ENCODE data around the gene DPYD. TPM values are rescaled to one million over a fixed set of nuclear protein-coding genes. Genes with fewer than 3 reads are reported as not detected.

Gene DPYD
- polyA plus RNA-seq, 1 donor = 32.5 TPM

DNA sequence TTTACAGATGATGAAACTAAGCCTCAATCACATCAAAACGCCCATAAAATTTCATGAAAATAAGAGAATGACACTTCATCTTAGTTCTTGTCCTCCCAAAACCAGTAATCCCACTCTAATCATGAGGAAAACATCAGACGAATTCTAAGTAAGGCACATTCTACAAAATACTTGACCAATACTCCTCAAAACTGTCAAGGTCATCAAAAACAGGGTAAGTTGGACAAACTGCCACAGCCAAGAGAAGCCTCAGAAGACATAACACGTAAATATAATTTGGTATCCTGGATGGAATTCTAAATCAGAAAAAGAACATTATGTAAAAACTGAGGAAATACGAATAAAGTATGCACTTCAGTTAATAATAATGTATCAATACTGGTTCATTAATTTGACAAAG lies 128.2 kb downstream of the DPYD start:
- WGBS (ENCODE audit: insufficient coverage, low lambda C conversion rate) = 100% methylated on average over 2 of the region's 4 CpGs
- no peaks in the 10 kb centered on the region for H3K27me3 ChIP-seq (ENCODE audit: control insufficient read depth, insufficient read depth, low read length)
- H3K4me3 ChIP-seq (ENCODE audit: low read length) = no peak overlapping the region
- H3K9me3 ChIP-seq (ENCODE audit: control insufficient read depth, low read depth, low read length) = no peaks in the 10 kb centered on the region
- H3K27ac ChIP-seq (ENCODE audit: low read length) = no peak overlapping the region
- H3K4me1 ChIP-seq (ENCODE audit: control insufficient read depth, insufficient read depth, low read length) = peaks cover 5% of the 10 kb centered on the region
- H3K36me3 ChIP-seq (ENCODE audit: control insufficient read depth, insufficient read depth, low read length) = no peaks in the 10 kb centered on the region
- no peak for DNase-seq

DNA sequence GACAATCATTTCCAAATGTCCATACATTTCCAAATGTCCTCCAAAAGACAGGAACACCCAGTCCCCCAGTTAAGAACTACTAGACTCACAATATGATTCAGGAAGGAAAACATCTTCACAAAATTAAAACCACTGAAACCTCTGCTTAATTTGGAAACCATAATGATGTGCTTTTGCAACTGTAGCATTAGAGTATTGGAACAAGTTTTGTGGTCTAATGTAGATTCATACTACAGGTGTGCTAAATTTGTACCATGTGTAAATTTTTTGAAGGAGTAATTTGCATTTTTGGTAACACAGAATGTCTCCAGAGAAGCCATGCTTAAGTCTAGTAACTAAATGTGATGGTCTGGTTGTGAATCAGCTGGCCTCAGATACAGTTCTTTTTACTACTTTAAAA lies 129.6 kb downstream of the DPYD start:
- Histone ChIP-seq H3K4me1 (ENCODE audit: control insufficient read depth, insufficient read depth, low read length) (no peaks in the 10 kb centered on the region), H3K27me3 (ENCODE audit: control insufficient read depth, insufficient read depth, low read length) (no peaks in the 10 kb centered on the region), H3K27ac (ENCODE audit: low read length) (no peak overlapping the region), H3K4me3 (ENCODE audit: low read length) (no peak overlapping the region), H3K36me3 (ENCODE audit: control insufficient read depth, insufficient read depth, low read length) (no peaks in the 10 kb centered on the region), H3K9me3 (ENCODE audit: control insufficient read depth, low read depth, low read length) (no peaks in the 10 kb centered on the region)
- DNase-seq = no peak

GRCh38 chr1:97787231-97787630 lies 133.6 kb downstream of the DPYD start:
- Histone ChIP-seq H3K9me3 (ENCODE audit: control insufficient read depth, low read depth, low read length) (no peaks in the 10 kb centered on the region), H3K27ac (ENCODE audit: low read length) (no peak overlapping the region), H3K4me1 (ENCODE audit: control insufficient read depth, insufficient read depth, low read length) (no peaks in the 10 kb centered on the region), H3K36me3 (ENCODE audit: control insufficient read depth, insufficient read depth, low read length) (no peaks in the 10 kb centered on the region), H3K4me3 (ENCODE audit: low read length) (no peak overlapping the region), H3K27me3 (ENCODE audit: control insufficient read depth, insufficient read depth, low read length) (no peaks in the 10 kb centered on the region)
- DNase-seq = no peak
- WGBS (ENCODE audit: insufficient coverage, low lambda C conversion rate) = 86% methylated on average over 2 of the region's 2 CpGs

DNA sequence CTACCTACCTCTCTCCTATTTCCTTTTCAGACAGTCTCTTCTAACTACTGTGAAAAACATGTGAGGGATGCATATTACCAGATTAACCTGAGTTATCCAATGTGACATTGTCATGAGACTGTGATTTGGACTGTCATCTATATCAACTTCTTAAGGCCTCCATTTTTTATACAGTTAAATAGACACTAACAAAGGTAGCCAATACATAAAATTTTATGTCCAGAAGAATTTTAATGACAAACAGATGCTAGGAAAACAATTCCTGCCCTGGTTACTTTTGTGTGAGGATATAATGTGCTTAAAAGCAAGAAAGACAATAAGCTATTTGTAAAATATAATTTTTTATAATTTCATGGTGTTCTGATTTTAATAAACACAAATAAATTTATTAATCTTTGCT lies 136.2 kb downstream of the DPYD start:
- no peak for DNase-seq
- Histone ChIP-seq H3K36me3 (ENCODE audit: control insufficient read depth, insufficient read depth, low read length) (no peaks in the 10 kb centered on the region), H3K4me1 (ENCODE audit: control insufficient read depth, insufficient read depth, low read length) (no peaks in the 10 kb centered on the region), H3K27ac (ENCODE audit: low read length) (no peak overlapping the region), H3K27me3 (ENCODE audit: control insufficient read depth, insufficient read depth, low read length) (no peaks in the 10 kb centered on the region), H3K9me3 (ENCODE audit: control insufficient read depth, low read depth, low read length) (no peaks in the 10 kb centered on the region), H3K4me3 (ENCODE audit: low read length) (no peak overlapping the region)

GRCh38 chr1:97783751-97784150 lies 137.1 kb downstream of the DPYD start:
- peak in 1 of 2 donors; percentile 2 for DNase-seq
- Histone ChIP-seq H3K4me3 (ENCODE audit: low read length) (no peak overlapping the region), H3K36me3 (ENCODE audit: control insufficient read depth, insufficient read depth, low read length) (no peaks in the 10 kb centered on the region), H3K9me3 (ENCODE audit: control insufficient read depth, low read depth, low read length) (no peaks in the 10 kb centered on the region), H3K27ac (ENCODE audit: low read length) (no peak overlapping the region), H3K4me1 (ENCODE audit: control insufficient read depth, insufficient read depth, low read length) (no peaks in the 10 kb centered on the region), H3K27me3 (ENCODE audit: control insufficient read depth, insufficient read depth, low read length) (no peaks in the 10 kb centered on the region)
- WGBS (ENCODE audit: insufficient coverage, low lambda C conversion rate) = 100% methylated on average over 2 of the region's 2 CpGs

DNA sequence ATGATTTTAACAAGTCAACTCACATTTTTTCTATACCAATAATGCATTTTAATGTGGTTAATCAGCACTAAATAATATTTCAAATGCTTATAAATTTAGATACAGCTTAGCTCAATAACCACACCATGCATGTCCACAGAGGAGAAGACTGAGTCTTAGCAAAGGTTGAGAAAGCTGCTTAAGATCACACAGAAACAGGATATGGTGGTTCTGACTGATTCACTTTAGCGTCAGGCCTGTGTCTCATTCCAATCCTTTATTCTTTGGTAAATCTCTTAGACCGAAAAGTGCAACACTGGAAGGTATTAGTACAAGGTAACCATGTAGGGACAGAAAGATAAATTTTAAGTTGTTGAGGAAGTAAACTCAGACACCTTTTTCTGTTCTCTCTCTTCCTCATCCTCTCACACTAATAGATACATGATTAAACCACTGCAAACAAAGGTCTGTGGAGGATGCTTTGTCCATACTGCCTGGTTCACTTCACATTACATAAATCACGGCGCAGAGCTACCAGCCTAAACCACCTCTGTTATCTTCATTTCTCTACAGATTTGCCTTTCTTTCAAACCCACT lies 139.0 kb downstream of the DPYD start:
- 95% methylated on average over 3 of the region's 4 CpGs for WGBS (ENCODE audit: insufficient coverage, low lambda C conversion rate)
- no peak overlapping the region for H3K27ac ChIP-seq (ENCODE audit: low read length)

GRCh38 chr1:97780884-97781283 lies 139.9 kb downstream of the DPYD start:
- Histone ChIP-seq H3K9me3 (ENCODE audit: control insufficient read depth, low read depth, low read length) (no peaks in the 10 kb centered on the region), H3K4me3 (ENCODE audit: low read length) (no peak overlapping the region), H3K4me1 (ENCODE audit: control insufficient read depth, insufficient read depth, low read length) (no peaks in the 10 kb centered on the region), H3K27me3 (ENCODE audit: control insufficient read depth, insufficient read depth, low read length) (no peaks in the 10 kb centered on the region), H3K36me3 (ENCODE audit: control insufficient read depth, insufficient read depth, low read length) (no peaks in the 10 kb centered on the region), H3K27ac (ENCODE audit: low read length) (no peak overlapping the region)
- 100% methylated on average over 1 of the region's 2 CpGs for WGBS (ENCODE audit: insufficient coverage, low lambda C conversion rate)
- DNase-seq = no peak

More for the DNA sequence above, 139.0 kb downstream of the DPYD start:
- Histone ChIP-seq H3K36me3 (ENCODE audit: control insufficient read depth, insufficient read depth, low read length) (no peaks in the 10 kb centered on the region), H3K4me1 (ENCODE audit: control insufficient read depth, insufficient read depth, low read length) (no peaks in the 10 kb centered on the region), H3K27me3 (ENCODE audit: control insufficient read depth, insufficient read depth, low read length) (no peaks in the 10 kb centered on the region), H3K4me3 (ENCODE audit: low read length) (no peak overlapping the region), H3K9me3 (ENCODE audit: control insufficient read depth, low read depth, low read length) (no peaks in the 10 kb centered on the region)
- DNase-seq = no peak

- Histone ChIP-seq H3K4me3 (ENCODE audit: low read length) (no peak overlapping the region), H3K36me3 (ENCODE audit: control insufficient read depth, insufficient read depth, low read length) (no peaks in the 10 kb centered on the region), H3K9me3 (ENCODE audit: control insufficient read depth, low read depth, low read length) (peaks cover 4% of the 10 kb centered on the region), H3K4me1 (ENCODE audit: control insufficient read depth, insufficient read depth, low read length) (no peaks in the 10 kb centered on the region), H3K27me3 (ENCODE audit: control insufficient read depth, insufficient read depth, low read length) (no peaks in the 10 kb centered on the region), H3K27ac (ENCODE audit: low read length) (no peak overlapping the region)
- no peak for DNase-seq
Observed at GRCh38 chr1:97778718-97779117, 142.1 kb downstream of the DPYD start.

DNA sequence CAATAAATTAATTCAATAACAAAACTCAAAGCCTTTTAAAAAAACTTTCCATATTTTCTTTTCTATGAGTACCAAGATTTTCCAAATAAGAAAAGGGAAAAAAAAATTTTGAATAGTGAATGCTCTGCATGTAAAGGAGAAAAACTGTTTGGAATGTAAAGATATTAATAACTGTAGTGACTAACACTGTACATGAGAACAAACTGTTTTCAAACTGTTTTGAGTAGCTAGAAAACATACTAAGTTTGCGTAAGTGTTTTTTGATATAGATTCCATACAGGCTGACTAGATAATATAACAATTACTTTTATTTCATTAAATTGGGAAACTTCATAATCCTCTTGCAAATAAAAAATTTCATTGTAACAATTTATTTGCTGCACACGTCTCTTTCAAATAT lies 150.5 kb downstream of the DPYD start:
- 90% methylated on average over 2 of the region's 2 CpGs for WGBS (ENCODE audit: insufficient coverage, low lambda C conversion rate)
- no peak for DNase-seq
- H3K36me3 ChIP-seq (ENCODE audit: control insufficient read depth, insufficient read depth, low read length) = no peaks in the 10 kb centered on the region
- H3K27ac ChIP-seq (ENCODE audit: low read length) = no peak overlapping the region
- H3K4me1 ChIP-seq (ENCODE audit: control insufficient read depth, insufficient read depth, low read length) = no peaks in the 10 kb centered on the region
- H3K4me3 ChIP-seq (ENCODE audit: low read length) = no peak overlapping the region
- H3K9me3 ChIP-seq (ENCODE audit: control insufficient read depth, low read depth, low read length) = peaks cover 4% of the 10 kb centered on the region
- H3K27me3 ChIP-seq (ENCODE audit: control insufficient read depth, insufficient read depth, low read length) = no peaks in the 10 kb centered on the region

GRCh38 chr1:97767381-97767780 lies 153.5 kb downstream of the DPYD start:
- Histone ChIP-seq H3K4me1 (ENCODE audit: control insufficient read depth, insufficient read depth, low read length) (no peaks in the 10 kb centered on the region), H3K36me3 (ENCODE audit: control insufficient read depth, insufficient read depth, low read length) (no peaks in the 10 kb centered on the region), H3K27me3 (ENCODE audit: control insufficient read depth, insufficient read depth, low read length) (no peaks in the 10 kb centered on the region), H3K4me3 (ENCODE audit: low read length) (no peak overlapping the region), H3K9me3 (ENCODE audit: control insufficient read depth, low read depth, low read length) (no peaks in the 10 kb centered on the region), H3K27ac (ENCODE audit: low read length) (no peak overlapping the region)
- no CpG with 5 or more reads among the region's 4 CpGs for WGBS (ENCODE audit: insufficient coverage, low lambda C conversion rate)
- no peak for DNase-seq

DNA sequence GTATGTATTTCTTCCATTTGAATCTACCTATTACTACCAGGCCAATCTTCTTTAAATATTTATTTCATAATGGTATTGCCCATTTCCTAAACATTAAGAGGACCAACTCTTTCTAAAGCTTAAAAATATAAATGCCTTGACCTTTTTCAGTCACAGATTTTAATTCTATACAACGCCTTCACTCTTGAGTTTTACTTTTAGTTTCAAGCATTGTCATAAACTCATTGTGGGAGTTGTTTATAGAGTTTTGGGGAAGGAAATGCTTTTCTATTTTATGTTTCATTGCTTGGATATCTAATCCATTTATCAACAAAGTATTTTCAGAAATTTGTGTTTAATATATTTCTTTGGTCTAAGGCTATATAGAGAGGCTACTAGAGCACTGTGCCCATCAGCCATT lies 155.8 kb downstream of the DPYD start:
- WGBS (ENCODE audit: insufficient coverage, low lambda C conversion rate) = no CpG with 5 or more reads among the region's 1 CpG
- DNase-seq = no peak
- no peaks in the 10 kb centered on the region for H3K36me3 ChIP-seq (ENCODE audit: control insufficient read depth, insufficient read depth, low read length)
- H3K4me1 ChIP-seq (ENCODE audit: control insufficient read depth, insufficient read depth, low read length) = no peaks in the 10 kb centered on the region
- no peak overlapping the region for H3K27ac ChIP-seq (ENCODE audit: low read length)
- no peaks in the 10 kb centered on the region for H3K9me3 ChIP-seq (ENCODE audit: control insufficient read depth, low read depth, low read length)
- no peaks in the 10 kb centered on the region for H3K27me3 ChIP-seq (ENCODE audit: control insufficient read depth, insufficient read depth, low read length)
- no peak overlapping the region for H3K4me3 ChIP-seq (ENCODE audit: low read length)

Data from large intestine (tissue), 3 donors.